ENCODE data around the gene TXNRD3. TPM values are rescaled to one million over a fixed set of nuclear protein-coding genes. Genes with fewer than 3 reads are reported as not detected.

TXNRD3 gene
- 5.5 and 6.2 TPM in 2 replicates for total RNA-seq

DNA sequence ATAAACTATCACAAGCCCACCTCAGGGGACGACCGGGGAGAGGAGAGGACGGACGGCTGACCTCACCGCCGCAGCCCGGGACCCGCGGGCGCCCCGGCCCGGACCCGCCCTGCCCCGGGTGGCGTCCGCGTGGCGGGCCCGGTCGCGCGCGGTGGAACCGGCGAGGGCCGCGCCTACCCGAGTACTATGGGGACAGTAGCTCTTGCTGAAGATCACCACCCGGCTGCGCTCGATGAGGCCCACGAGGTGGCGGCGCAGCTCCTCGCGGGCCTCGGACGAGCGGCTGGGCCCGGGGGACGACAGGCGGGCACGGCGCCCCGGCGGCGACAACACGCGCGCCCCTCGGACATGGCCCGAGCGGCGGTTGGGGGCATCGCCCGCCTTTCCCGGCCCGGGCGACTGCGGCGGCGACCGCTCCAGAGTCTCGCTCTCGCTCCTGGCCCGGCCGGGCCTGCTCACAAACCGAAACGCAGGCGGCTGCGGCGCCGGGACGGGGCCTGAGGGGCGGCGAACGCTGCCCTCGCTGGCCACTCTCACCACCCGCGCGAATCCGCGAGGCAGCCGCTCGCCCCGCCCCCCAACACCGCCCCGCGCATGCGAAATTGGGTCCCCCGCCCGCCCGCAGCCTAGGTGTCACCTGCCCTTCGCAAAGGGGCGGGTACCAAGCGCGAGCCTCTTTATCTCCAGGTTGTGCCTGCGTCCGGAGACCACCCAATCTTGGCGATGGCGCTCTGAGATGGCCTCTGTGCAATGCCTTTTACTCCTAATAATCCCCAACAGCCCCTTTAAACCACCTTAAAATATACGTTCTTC lies at the start of gene TXNRD3:
TXNRD3 (minus strand) TSS at position 554 of the 813 bp plus-strand sequence.
- DNase-seq (ENCODE audit: low read depth): peak; percentile 16
- Histone ChIP-seq H3K27me3 (ENCODE audit: control insufficient read depth, insufficient read depth, low read length) (peaks cover 6% of the 10 kb centered on the region), H3K36me3 (ENCODE audit: control insufficient read depth, insufficient read depth, low read length) (no peaks in the 10 kb centered on the region), H3K4me3 (ENCODE audit: low read depth, low read length) (peak within 1 kb of the TSS; percentile 56)
- TF ChIP-seq, protein P1, sequence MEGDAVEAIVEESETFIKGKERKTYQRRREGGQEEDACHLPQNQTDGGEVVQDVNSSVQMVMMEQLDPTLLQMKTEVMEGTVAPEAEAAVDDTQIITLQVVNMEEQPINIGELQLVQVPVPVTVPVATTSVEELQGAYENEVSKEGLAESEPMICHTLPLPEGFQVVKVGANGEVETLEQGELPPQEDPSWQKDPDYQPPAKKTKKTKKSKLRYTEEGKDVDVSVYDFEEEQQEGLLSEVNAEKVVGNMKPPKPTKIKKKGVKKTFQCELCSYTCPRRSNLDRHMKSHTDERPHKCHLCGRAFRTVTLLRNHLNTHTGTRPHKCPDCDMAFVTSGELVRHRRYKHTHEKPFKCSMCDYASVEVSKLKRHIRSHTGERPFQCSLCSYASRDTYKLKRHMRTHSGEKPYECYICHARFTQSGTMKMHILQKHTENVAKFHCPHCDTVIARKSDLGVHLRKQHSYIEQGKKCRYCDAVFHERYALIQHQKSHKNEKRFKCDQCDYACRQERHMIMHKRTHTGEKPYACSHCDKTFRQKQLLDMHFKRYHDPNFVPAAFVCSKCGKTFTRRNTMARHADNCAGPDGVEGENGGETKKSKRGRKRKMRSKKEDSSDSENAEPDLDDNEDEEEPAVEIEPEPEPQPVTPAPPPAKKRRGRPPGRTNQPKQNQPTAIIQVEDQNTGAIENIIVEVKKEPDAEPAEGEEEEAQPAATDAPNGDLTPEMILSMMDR (IDR thresholded peaks at IDR 0.05; ENCODE audit: insufficient read depth, low read length, poor library complexity, severe bottlenecking): no peak

DNA sequence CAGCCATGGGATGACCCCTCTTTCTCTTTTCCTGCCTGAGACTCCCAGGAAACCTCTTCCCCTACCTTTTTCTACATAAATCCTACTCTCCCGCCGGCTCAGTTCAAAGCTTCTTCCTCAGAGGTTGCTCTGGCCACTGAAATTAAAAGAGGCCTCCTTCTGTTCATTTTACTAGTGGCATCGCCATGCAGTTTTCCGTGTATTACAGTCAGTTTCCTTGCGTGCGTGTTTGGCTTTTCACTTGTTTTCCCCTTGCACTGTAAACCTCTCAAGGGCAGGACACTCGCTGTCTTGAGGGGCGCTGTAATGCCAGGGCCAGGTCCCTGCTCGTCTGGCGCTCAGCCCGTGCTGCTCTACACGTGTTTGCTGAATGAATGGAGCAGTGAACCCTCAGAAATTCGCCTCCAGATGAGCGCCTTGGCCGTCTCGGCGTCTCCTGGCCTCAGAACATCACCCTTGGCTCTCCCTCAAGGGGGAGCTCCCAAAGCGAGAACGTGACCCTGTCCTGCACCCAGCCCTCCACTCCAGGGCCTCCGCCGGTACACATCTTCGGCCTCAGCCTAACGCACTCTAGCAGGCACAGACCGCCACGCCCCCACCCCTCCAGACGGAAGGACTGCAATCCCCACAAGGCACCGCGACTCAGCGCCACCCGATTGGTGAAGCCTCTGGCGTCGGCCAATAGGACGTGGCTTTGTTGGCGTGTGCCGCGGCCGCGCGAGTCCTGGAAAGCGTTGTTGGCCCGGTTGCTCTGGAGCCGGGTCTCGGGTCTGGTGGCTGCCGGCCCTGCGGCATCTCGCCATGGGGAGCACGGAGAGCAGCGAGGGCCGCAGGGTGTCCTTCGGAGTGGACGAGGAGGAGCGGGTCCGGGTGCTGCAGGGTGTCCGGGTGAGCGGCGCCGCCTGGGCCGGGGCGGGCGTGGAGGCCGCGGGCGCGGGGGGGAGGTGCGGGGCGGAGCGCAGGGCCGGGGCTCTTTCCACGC lies 48.9 kb upstream of the TXNRD3 start, which contains the start of gene CHCHD6:
CHCHD6 (plus strand) TSS at position 729 of the 982 bp plus-strand sequence; CDS start at position 802, 73 bp downstream.
- peak; percentile 68 for DNase-seq (ENCODE audit: low read depth)
- TF ChIP-seq, protein P1 (IDR thresholded peaks at IDR 0.05; ENCODE audit: insufficient read depth, low read length, poor library complexity, severe bottlenecking): peak; percentile 25
- H3K4me3 ChIP-seq (ENCODE audit: low read depth, low read length): peak within 1 kb of the TSS; percentile 65
- H3K27me3 ChIP-seq (ENCODE audit: control insufficient read depth, insufficient read depth, low read length): no peaks in the 10 kb centered on the region
- no peaks in the 10 kb centered on the region for H3K36me3 ChIP-seq (ENCODE audit: control insufficient read depth, insufficient read depth, low read length)

DNA sequence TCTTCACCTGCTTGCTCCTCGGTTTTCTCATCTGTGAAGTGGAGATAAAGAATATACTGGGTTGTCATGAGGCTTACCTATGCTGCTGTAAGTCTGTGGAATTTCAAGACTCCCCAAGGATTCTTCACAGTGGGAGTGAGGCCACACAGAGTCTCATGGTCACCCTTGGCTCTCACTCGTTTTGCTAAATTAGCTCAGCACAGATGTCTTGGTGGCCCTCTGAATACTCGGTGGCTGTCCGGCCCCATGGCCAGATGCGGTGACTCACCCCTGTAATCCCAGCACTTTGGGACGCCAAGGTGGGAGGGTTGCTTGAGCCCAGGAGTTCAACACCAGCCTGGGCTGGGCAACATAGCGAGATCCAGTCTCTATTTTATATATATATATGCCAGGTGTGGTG lies 44.1 kb upstream of the TXNRD3 start:
- Histone ChIP-seq H3K4me3 (ENCODE audit: low read depth, low read length) (no peak overlapping the region), H3K27me3 (ENCODE audit: control insufficient read depth, insufficient read depth, low read length) (peaks cover 2% of the 10 kb centered on the region), H3K36me3 (ENCODE audit: control insufficient read depth, insufficient read depth, low read length) (no peaks in the 10 kb centered on the region)
- TF ChIP-seq, protein P1 (IDR thresholded peaks at IDR 0.05; ENCODE audit: insufficient read depth, low read length, poor library complexity, severe bottlenecking): no peak
- DNase-seq (ENCODE audit: low read depth): no peak

DNA sequence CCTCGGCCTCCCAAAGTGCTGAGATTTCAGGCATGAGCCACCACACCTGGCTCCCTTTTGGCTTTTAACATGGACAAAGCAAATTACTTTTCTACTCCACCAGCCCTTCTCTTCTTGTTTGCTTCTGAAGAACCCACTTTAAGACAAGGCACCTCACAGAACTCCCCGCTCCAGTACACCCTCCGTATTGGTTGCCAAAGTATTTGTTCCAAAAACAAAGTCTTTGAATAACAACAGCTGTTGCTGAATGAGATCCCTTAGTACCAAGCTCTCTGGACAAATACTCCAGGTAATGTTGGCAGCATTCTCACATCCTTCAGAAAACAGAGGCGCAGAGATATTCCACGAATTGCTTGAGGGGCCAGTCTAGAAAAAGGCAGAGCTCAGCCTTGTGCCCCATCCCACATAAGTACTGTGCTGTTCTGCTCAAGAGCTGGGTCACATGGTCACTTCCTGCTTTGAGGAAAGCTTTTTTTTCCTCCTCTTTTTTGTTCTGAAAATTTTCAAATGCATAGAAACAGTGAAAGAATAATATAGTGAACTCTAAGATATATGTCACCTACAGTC lies 41.9 kb upstream of the TXNRD3 start:
- Histone ChIP-seq H3K36me3 (ENCODE audit: control insufficient read depth, insufficient read depth, low read length) (no peaks in the 10 kb centered on the region), H3K27me3 (ENCODE audit: control insufficient read depth, insufficient read depth, low read length) (peaks cover 10% of the 10 kb centered on the region), H3K4me3 (ENCODE audit: low read depth, low read length) (no peak overlapping the region)
- DNase-seq (ENCODE audit: low read depth): no peak
- TF ChIP-seq, protein P1 (IDR thresholded peaks at IDR 0.05; ENCODE audit: insufficient read depth, low read length, poor library complexity, severe bottlenecking): no peak

DNA sequence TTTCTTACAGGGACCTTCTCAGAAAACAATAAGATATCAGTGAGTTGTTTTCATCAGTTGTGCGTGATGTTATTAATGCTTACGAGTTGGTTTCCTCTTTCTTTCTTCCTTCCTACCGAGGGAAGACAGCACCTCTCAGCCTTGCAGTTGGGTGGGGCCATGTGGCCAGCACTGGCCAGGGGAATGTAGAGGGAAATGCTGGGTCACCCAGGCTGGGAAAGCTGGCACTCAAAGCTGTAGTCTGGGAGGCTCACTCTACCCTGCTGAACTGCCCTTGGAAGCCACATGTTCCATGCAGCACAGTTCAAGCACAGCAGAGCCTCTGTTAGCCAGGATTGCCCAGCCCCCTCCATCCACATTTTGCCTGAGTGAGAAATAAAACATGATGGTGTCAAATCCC lies 39.0 kb upstream of the TXNRD3 start:
- Histone ChIP-seq H3K4me3 (ENCODE audit: low read depth, low read length) (no peak overlapping the region), H3K27me3 (ENCODE audit: control insufficient read depth, insufficient read depth, low read length) (peaks cover 10% of the 10 kb centered on the region), H3K36me3 (ENCODE audit: control insufficient read depth, insufficient read depth, low read length) (no peaks in the 10 kb centered on the region)
- TF ChIP-seq, protein P1 (IDR thresholded peaks at IDR 0.05; ENCODE audit: insufficient read depth, low read length, poor library complexity, severe bottlenecking): no peak
- DNase-seq (ENCODE audit: low read depth): no peak
